GM21529 (cell line): ENCODE measurements around the gene EFCAB11.

Source experiments
- ATAC-seq: cut with Tn5 transposase; IDR thresholded peaks from one replicate; pipeline ENCODE4 v1.9.1; 2021; ENCODE audit not compliant: unreplicated experiment

Gene EFCAB11

DNA sequence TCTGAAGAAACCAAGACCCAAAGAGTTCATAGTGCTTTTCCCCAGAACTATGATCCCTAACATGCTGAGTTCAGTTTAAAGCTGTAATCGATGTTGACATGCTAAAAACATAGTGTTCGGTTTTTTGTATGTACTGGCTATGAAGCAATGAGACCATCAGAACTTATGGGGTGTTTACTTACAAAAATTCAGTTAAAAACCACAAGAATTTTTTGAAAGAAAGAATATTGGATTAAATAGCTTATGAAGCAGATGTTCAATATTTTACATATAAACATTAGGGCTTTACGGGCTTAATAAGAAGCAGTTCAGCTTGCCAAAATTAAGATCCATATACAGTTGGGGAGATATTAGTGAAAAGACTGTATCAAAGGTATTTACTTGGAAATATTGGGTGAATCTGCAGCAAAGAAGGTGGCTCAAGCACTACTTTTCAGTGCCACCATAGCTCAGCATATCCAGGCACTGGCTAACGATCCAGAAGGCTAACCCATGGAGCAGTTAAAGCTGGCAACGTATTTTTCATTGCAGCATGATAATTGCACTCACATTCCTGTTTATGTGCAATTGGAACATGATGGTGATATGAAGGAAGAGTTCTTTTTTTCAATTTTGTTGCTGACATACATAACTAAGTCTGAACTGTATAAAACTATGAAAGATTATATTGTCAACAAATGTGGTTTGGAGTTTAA lies 125.9 kb downstream of the EFCAB11 start:
- ATAC-seq, result no peak

GRCh38 chr14:89827265-89827664 lies 127.3 kb downstream of the EFCAB11 start:
- ATAC-seq, result no peak

GRCh38 chr14:89826596-89826995 lies 127.9 kb downstream of the EFCAB11 start:
- ATAC-seq, result no peak

- no peak for ATAC-seq
Observed at GRCh38 chr14:89823743-89824142, 130.8 kb downstream of the EFCAB11 start.

- no peak for ATAC-seq
Observed at GRCh38 chr14:89814126-89814525, 140.4 kb downstream of the EFCAB11 start.

DNA sequence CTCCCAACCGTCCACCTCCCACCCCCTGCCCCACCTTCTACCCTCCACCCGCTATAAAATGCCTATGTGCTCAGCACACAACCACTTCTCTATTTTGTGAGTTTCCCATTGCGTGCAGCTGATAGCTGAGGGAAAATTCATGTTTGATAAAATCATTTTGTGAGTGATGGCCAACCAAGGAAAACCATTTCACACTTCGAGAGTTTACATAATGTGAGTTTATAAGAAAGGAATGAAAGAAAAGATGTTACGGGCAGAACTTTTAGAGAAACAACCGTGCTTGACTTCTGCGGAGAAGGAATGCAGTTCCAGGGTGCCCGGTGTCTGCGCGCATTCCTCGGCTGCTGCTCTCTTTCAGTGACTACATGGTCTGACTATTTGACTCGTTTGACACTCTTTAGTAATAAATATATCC lies 140.9 kb downstream of the EFCAB11 start:
- no peak for ATAC-seq

DNA sequence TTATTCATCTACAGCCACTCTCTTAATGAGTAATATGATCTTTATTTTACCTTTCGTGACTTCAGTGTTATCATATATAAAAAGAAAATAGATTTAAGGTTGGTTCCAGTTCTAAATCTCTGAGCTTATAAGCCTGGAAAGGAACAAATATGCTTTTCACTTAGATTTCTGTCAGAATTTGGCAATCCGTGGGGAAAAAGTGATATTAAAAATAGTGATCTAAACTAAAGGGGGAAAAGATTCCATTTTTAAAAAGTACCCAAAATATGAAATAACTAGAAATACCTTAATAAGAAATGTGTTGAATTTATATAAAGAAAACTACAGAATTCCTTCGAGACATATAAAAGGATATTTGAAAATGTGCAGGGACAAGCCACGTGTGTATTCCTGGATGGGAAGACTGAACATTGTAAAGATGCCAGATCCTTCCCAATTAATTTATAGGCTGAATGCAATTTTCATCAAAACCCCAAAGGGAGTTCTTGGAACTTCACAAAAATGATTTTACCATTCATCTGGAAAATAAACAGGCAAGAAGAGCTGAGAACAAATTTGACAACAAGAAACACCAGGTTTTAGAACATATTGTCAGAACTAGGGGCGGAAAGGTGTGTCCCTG lies 142.5 kb downstream of the EFCAB11 start:
- ATAC-seq, result no peak

DNA sequence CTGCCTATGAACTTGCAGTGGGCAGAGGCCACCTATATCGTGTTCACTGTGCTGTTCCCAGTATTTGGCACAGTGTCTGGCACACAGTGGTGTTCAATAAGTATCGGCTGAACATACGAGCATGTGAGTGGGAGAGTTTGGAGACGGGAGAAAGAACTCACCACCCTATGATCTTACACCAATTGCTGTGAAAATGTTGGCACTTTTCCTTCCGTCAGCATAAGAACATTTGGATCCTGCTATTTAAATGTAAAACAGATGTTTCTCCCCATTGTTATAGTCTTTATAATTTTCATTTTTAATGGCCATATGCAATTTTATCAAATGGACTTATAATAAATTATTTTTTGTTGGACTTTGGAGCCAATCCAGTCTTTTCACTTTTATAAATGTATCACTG lies 144.4 kb downstream of the EFCAB11 start:
- no peak for ATAC-seq

GRCh38 chr14:89807892-89808291 lies 146.6 kb downstream of the EFCAB11 start:
- no peak for ATAC-seq

- no peak for ATAC-seq
Observed at GRCh38 chr14:89807151-89807550, 147.4 kb downstream of the EFCAB11 start.

GRCh38 chr14:89806451-89806850 lies 148.1 kb downstream of the EFCAB11 start:
- ATAC-seq, result no peak

DNA sequence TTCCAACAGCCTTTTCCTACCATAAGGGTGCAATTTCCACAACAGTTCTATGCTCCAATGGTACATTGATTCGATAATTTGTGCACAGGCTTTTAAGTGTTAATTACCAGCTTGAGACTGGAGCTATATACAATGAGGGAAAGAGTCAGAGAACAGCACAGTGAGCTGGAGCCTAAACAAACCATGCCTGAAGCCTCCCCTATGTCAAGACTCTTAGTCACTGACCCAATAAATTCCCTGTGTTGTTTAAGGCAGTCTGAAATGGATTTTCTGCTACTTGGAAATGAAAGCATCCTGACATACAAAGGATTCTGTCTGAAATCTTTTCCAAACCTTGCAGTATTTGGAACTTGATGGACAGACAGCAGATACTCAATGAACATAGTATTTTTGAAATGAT lies 149.0 kb downstream of the EFCAB11 start:
- ATAC-seq, result no peak

DNA sequence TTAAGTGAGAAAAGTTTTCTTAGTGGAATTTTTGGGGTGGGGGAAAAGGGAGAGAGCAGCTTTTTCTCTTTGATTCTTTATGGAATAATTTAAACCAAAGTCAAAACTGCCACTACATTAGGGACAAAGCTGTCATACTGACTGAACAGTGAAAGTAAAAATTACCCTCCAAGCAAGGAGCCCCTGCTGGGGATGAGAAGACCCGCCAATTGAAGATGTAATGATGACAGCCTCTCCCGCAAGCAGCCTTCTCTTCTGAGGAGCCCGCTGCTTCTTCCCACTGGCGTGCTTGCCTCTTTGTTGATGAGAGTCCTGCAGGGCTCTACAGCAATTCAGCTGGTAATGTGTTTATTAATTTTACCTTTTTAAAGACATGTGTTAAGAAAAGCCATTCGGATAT lies 151.0 kb downstream of the EFCAB11 start:
- no peak for ATAC-seq

DNA sequence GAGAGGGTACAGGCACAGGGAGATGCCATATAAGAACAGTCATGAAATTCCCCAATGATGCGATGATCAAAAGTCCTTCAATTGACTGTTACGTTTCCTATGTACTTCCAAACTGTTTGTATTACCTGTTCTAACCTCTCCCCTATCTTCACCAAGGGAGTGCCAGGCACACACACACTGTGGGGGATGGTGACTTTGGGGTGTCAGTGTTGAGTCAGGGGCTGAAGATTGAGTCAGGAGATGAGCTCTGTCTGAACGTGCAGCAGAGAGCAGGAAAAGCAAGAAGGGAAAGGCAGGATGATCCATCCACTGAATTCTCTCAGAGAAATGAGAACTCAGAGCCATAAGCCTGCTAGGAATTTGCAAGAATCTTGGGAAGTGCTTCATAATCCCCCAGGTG lies 153.4 kb downstream of the EFCAB11 start:
- no peak for ATAC-seq

GRCh38 chr14:89798212-89798773 lies 156.2 kb downstream of the EFCAB11 start:
- ATAC-seq, result no peak

DNA sequence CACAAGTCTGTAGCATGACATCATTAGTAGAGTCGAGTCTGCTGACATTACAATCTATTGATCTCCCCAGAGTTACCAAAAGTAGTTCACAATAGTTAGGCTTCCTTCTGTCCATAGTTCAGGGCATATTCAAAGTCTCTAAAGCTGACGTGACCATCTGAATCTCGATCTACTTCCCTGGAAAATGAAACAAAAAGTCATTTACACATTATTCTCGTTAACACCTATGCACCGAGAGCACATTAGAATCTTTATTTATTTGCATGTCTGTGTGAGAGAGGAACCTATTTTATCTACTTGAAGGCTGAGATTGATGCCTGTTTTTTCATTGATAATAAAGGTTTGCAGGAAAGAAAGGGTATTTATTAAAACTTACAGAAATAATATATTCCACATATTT lies 157.4 kb downstream of the EFCAB11 start:
- ATAC-seq, result no peak

- ATAC-seq, result no peak
Observed at GRCh38 chr14:89794096-89794495, 160.4 kb downstream of the EFCAB11 start.

DNA sequence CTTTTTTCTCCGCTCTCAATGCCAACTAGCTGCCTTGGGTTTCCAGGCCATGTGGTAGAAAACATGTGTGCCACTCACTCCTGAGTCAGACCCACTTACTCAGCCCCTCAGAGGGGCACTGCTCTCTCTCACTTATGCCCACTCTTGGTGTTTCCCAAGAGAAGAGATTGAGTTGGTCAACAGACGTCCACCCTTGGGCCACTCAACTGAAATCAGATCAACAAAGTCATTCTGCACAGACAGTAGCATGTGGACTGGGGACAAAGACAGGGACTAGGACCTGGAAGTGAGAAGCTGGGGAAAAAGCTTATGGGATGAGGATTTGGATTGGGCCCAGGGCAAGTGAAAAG lies 161.2 kb downstream of the EFCAB11 start:
- no peak for ATAC-seq

GRCh38 chr14:89792489-89793366 lies 161.8 kb downstream of the EFCAB11 start:
- no peak for ATAC-seq

DNA sequence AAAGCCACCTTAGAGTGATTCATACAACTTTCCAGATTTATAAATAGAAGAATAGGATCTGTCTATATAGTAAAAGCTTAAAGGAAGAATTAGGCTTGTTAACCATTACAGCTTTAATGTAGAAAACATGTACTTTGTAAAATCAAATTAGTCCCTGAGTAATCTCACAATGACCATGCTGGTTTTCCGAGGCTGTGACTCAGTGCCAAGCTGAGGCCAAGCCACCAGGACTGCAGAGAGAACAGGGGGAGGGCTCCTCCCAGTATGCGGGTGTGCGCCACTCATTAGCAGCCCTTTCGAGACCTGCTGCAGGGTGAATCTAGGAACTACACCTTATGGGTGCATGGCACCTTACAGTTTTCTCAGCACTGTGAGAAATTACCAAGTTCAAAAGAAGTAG lies 167.0 kb downstream of the EFCAB11 start:
- no peak for ATAC-seq

- ATAC-seq, result no peak
Observed at GRCh38 chr14:89781046-89781445, 173.5 kb downstream of the EFCAB11 start.

- ATAC-seq, result no peak
Observed at GRCh38 chr14:89779707-89780106, 174.8 kb downstream of the EFCAB11 start.
